BE2C (cell line): Measurements from ENCODE around the gene LGI2.

Experiments
- DNase-seq: peaks from one replicate; pipeline ENCODE4 v3.0.0-alpha.2; 2020
- H3K27me3 ChIP-seq: fragments of 250-450 bp; sonication (Bioruptor Pico); 2 replicates; pipeline ENCODE4 v1.5.1; 2020; ENCODE audit warnings: mild to moderate bottlenecking
- H3K36me3 ChIP-seq: fragments of 250-450 bp; sonication (Bioruptor Pico); 2 replicates; pipeline ENCODE4 v1.5.1; 2020; ENCODE audit warnings: mild to moderate bottlenecking
- H3K4me1 ChIP-seq: fragments of 250-450 bp; sonication (Bioruptor Pico); 2 replicates; pipeline ENCODE4 v1.5.1; 2020
- H3K4me3 ChIP-seq: 2 replicates; pipeline ENCODE4 v1.5.1; 2011; ENCODE audit warnings: low read depth, low read length
- H3K9me3 ChIP-seq: fragments of 250-450 bp; sonication (Bioruptor Pico); 2 replicates; pipeline ENCODE4 v1.5.1; 2020
- TF ChIP-seq, protein P1 (sequence below): IDR thresholded peaks from 2 replicates; pipeline ENCODE4 v1.5.1; 2012; ENCODE audit warnings: mild to moderate bottlenecking, low read depth, low read length

The LGI2 gene

DNA sequence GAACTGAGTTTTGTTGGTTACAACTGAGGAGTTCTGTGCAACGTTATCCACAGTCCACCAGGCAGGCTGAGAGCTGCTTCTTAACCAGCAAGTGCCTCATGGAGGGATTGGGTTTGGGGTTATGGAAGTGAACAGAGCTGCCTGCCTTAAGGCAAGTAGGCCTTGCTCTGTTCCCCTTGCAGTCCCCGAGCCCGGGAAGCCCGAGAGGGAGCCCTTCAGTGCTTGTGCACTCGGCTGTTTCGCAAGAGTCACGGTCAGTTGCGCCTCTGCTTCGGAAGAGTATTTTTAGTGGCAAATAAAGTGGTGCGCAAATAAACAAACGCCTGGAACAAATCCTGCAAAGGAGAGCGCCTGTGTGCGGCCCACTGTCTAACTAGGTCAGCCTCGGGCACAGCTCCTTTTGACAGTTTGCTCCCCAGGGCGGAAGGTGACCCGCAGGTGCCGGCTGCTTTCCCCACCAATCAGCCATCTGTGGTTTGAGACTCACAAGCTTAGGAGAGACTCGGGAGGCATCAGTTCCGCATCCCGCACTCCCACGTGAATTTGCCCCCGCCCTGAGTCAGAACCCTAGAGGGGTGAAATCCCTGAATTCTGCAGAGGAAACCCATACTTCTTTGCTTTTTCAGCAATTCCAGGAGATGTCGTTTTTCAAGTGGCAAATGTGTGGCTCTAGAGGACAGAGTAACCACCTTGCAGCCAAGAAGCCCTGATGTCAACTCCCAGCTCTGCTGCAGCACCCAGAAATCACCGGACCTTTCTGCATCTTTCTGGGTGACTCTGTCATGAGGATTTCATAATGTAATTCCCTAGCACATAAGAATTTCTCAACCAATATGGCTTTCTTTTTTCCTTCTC, 56.8 kb downstream of the LGI2 start:
- Histone ChIP-seq H3K4me3 (no peak overlapping the region), H3K36me3 (no peaks in the 10 kb centered on the region), H3K4me1 (no peaks in the 10 kb centered on the region), H3K9me3 (no peaks in the 10 kb centered on the region), H3K27me3 (no peaks in the 10 kb centered on the region)
- DNase-seq, result no peak
- TF ChIP-seq, protein P1, sequence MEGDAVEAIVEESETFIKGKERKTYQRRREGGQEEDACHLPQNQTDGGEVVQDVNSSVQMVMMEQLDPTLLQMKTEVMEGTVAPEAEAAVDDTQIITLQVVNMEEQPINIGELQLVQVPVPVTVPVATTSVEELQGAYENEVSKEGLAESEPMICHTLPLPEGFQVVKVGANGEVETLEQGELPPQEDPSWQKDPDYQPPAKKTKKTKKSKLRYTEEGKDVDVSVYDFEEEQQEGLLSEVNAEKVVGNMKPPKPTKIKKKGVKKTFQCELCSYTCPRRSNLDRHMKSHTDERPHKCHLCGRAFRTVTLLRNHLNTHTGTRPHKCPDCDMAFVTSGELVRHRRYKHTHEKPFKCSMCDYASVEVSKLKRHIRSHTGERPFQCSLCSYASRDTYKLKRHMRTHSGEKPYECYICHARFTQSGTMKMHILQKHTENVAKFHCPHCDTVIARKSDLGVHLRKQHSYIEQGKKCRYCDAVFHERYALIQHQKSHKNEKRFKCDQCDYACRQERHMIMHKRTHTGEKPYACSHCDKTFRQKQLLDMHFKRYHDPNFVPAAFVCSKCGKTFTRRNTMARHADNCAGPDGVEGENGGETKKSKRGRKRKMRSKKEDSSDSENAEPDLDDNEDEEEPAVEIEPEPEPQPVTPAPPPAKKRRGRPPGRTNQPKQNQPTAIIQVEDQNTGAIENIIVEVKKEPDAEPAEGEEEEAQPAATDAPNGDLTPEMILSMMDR, result no peak

DNA sequence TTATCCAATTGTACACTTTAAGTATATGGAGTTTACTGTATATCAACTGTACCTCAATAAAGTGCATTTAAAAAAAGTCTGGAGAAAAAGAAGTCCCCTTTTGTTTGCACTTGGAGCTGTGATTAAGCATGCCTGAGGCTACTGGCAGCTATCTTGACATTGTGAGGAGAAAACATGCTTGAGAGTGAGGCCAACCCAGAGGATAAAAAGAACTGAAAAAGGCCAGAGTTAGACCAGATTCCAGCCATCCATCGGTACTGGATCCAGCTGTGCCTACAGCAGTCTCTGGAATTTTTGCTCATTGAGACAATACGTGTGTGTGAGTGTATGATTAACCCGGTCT, 57.4 kb downstream of the LGI2 start:
- DNase-seq, result no peak
- Histone ChIP-seq H3K9me3 (no peaks in the 10 kb centered on the region), H3K36me3 (no peaks in the 10 kb centered on the region), H3K4me3 (no peak overlapping the region), H3K27me3 (no peaks in the 10 kb centered on the region), H3K4me1 (no peaks in the 10 kb centered on the region)
- TF ChIP-seq, protein P1, result no peak

DNA sequence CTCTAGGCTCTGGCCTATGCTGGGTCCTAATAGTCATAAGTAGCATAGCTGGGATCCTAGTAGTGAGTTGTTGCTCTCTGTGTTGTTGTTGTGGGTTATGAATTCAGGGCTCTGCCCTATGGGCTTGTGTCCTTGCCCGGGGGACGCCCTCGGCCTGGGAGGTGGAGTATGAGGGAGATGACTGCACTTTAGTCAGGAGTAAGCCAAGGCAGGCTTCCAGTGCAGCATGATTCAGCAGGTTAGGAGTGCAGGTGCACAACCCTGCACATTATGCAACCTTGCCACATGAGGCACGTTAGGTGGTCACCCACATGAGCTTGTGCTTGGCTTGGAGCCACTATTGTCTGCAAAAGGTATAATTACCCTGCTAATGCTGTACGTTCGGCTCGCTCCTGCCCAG, 59.6 kb downstream of the LGI2 start:
- Histone ChIP-seq H3K4me1 (no peaks in the 10 kb centered on the region), H3K36me3 (no peaks in the 10 kb centered on the region), H3K4me3 (no peak overlapping the region), H3K9me3 (no peaks in the 10 kb centered on the region), H3K27me3 (no peaks in the 10 kb centered on the region)
- TF ChIP-seq, protein P1, result no peak
- no peak for DNase-seq

DNA sequence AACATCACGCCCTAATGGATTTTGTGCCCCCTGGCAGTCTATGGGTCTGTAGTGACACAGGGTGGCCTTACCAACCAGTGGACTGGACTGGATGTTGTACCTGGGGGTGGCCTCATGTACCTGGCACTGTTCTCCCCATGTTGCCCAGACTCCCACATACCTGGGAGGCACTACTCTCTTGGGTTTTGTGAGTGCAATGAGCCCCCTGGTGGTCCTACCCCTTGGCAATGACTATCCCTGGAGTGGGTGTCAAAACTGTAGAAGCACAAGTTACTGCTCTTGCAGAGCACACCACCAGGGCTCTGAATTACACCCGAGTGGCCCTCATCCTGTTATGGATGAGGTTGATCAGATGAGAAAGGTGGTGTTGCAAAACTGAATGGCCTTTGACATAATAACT, 60.1 kb downstream of the LGI2 start:
- H3K9me3 ChIP-seq, result no peaks in the 10 kb centered on the region
- TF ChIP-seq, protein P1, result no peak
- H3K4me1 ChIP-seq, result no peaks in the 10 kb centered on the region
- DNase-seq, result no peak
- no peak overlapping the region for H3K4me3 ChIP-seq
- H3K36me3 ChIP-seq, result no peaks in the 10 kb centered on the region
- no peaks in the 10 kb centered on the region for H3K27me3 ChIP-seq

DNA sequence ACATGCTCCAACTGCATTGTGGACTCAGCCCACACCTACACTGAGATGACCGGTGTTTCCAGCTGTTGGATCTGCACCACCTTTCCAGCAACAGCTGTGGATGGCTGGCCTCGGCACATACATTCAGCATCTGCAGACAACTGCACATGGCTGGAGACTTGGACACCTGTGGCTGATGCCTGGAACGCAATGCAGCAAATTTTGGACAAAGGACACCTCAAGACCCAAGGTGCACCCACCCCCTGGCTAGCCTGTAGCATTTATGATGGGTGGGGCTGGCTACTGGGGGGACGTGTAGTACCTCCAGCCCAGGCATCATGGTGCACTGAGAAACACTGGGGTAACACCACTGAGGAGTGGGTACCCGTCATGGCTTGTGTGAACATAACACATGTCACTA, 60.6 kb downstream of the LGI2 start:
- Histone ChIP-seq H3K27me3 (no peaks in the 10 kb centered on the region), H3K36me3 (no peaks in the 10 kb centered on the region), H3K4me1 (no peaks in the 10 kb centered on the region), H3K9me3 (no peaks in the 10 kb centered on the region), H3K4me3 (no peak overlapping the region)
- no peak for DNase-seq
- TF ChIP-seq, protein P1, result no peak

DNA sequence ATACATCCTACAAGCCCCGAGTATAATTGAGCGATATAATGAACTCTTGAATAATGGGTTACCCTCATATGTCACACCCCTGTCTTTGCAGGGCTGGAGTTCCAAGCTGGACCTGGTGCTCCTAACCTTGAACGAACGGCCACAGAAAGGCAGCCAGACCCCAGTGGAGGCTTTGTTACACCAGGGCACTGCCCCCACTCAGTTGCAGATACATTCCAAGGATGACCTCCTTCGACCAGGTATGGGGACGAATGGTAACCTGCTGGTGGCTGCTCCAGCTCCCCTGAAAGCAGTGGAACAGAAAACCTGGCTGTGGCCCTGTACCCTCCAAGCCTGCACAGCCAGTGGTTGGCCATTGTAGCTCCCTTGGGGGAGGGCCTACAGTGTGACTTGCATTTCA, 61.3 kb downstream of the LGI2 start:
- Histone ChIP-seq H3K9me3 (no peaks in the 10 kb centered on the region), H3K4me3 (no peak overlapping the region), H3K36me3 (no peaks in the 10 kb centered on the region), H3K4me1 (no peaks in the 10 kb centered on the region), H3K27me3 (no peaks in the 10 kb centered on the region)
- no peak for DNase-seq
- TF ChIP-seq, protein P1, result no peak
